Astrocyte (in vitro differentiated cells and primary cell): ENCODE results near the gene SAG. TPM values are rescaled to one million over a fixed set of nuclear protein-coding genes. Genes with fewer than 3 reads are reported as not detected.

Source experiments
- DNase-seq: peaks from one replicate; pipeline ENCODE4 v3.0.0-alpha.2; 2010; ENCODE audit warnings: low read depth
- FAIRE-seq: peaks from 2 replicates; lab custom pipeline; 2011; peaks lifted over from hg19 to GRCh38; lab: Jason Lieb, UNC
- H2AFZ ChIP-seq: 2 replicates; pipeline ENCODE4 v1.6.0; 2012; ENCODE audit warnings: low read depth, low read length, inconsistent platforms
- H3K27ac ChIP-seq: 2 replicates; pipeline ENCODE4 v1.5.1; 2011; ENCODE audit warnings: low read depth, low read length, inconsistent platforms
- H3K27me3 ChIP-seq: 2 replicates; pipeline ENCODE4 v1.6.0; 2011; ENCODE audit warnings: low read length, inconsistent platforms; ENCODE audit not compliant: insufficient read depth
- H3K36me3 ChIP-seq: 2 replicates; pipeline ENCODE4 v1.5.1; 2011; ENCODE audit warnings: low read length, inconsistent platforms; ENCODE audit not compliant: insufficient read depth
- H3K4me1 ChIP-seq: 2 replicates; pipeline ENCODE4 v1.5.1; 2011; ENCODE audit warnings: low read length, inconsistent platforms; ENCODE audit not compliant: insufficient read depth
- H3K4me2 ChIP-seq: 2 replicates; pipeline ENCODE4 v1.6.0; 2012; ENCODE audit warnings: low read length, inconsistent platforms
- H3K4me3 ChIP-seq: 2 replicates; pipeline ENCODE4 v1.5.1; 2011; ENCODE audit warnings: low read depth, mild to moderate bottlenecking, low read length, inconsistent platforms; ENCODE audit not compliant: insufficient read depth
- H3K79me2 ChIP-seq: 2 replicates; pipeline ENCODE4 v1.6.0; 2012; ENCODE audit warnings: mild to moderate bottlenecking, low read length, inconsistent platforms; ENCODE audit not compliant: insufficient read depth
- H3K9ac ChIP-seq: 2 replicates; pipeline ENCODE4 v1.6.0; 2012; ENCODE audit warnings: mild to moderate bottlenecking, low read length, inconsistent platforms
- H3K9me3 ChIP-seq: 2 replicates; pipeline ENCODE4 v1.5.1; 2012; ENCODE audit warnings: low read depth, mild to moderate bottlenecking, low read length, inconsistent platforms; ENCODE audit not compliant: insufficient read depth
- H4K20me1 ChIP-seq: 2 replicates; pipeline ENCODE4 v1.6.0; 2012; ENCODE audit warnings: low read length, inconsistent platforms; ENCODE audit not compliant: insufficient read depth
- H3K27ac Mint-ChIP-seq: one replicate; pipeline ENCODE4 v1.8.0; 2021; ENCODE audit warnings: mild to moderate bottlenecking, mixed read lengths; ENCODE audit not compliant: unreplicated experiment
- H3K27me3 Mint-ChIP-seq: one replicate; pipeline ENCODE4 v1.8.0; 2021; ENCODE audit warnings: low read depth, mixed read lengths; ENCODE audit not compliant: unreplicated experiment
- H3K36me3 Mint-ChIP-seq: one replicate; pipeline ENCODE4 v1.8.0; 2021; ENCODE audit warnings: low read depth, mixed read lengths; ENCODE audit not compliant: unreplicated experiment
- H3K4me1 Mint-ChIP-seq: one replicate; pipeline ENCODE4 v1.8.0; 2021; ENCODE audit warnings: low read depth, mixed read lengths; ENCODE audit not compliant: unreplicated experiment
- H3K4me3 Mint-ChIP-seq: one replicate; pipeline ENCODE4 v1.8.0; 2021; ENCODE audit warnings: mild to moderate bottlenecking, moderate library complexity, mixed read lengths; ENCODE audit not compliant: unreplicated experiment
- H3K9me3 Mint-ChIP-seq: one replicate; pipeline ENCODE4 v1.8.0; 2021; ENCODE audit warnings: mild to moderate bottlenecking, mixed read lengths; ENCODE audit not compliant: unreplicated experiment
- EZH2 ChIP-seq: IDR thresholded peaks from 2 replicates; pipeline ENCODE4 v1.6.1; 2012; ENCODE audit warnings: mild to moderate bottlenecking, low read length, inconsistent platforms; ENCODE audit not compliant: insufficient read depth
- total RNA-seq: library from RNA; stranded (reverse); gene quantifications from 2 replicates; pipeline ENCODE4 v1.2.1, GENCODE V29; 2021
- TF ChIP-seq, protein P1 (sequence below): IDR thresholded peaks from 2 replicates; pipeline ENCODE4 v1.5.1; 2011; ENCODE audit warnings: low read depth, mild to moderate bottlenecking, inconsistent platforms, low read length, moderate library complexity; ENCODE audit not compliant: insufficient read depth

Gene SAG
- total RNA-seq, 1 donor from 2014 or later, result not detected

DNA sequence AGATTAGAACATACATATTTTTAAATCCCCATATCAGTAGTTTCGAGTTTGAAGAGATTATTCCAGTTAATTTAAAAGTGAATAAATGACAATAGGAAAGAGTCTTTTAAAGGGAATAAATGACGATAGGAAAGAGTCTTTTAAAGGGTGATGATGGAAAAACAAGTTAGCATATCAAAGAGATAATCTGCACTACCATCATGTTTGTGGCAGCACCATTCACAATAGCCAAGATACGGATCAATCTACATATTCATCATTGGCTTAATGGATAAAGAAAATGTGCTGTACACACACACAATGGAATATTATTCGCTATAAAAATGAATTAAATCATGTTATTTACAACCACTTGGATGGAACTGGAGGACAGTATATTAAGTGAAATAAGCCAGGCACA is 41.1 kb upstream of the SAG start:
- Histone ChIP-seq H4K20me1 (peaks cover 43% of the 10 kb centered on the region), H3K4me3 (no peak overlapping the region), H2AFZ (no peak overlapping the region), H3K36me3 (peaks cover 64% of the 10 kb centered on the region), H3K9ac (no peak overlapping the region), H3K27ac (no peak overlapping the region), H3K27me3 (no peaks in the 10 kb centered on the region), H3K79me2 (peaks cover 10% of the 10 kb centered on the region), H3K9me3 (no peaks in the 10 kb centered on the region), H3K4me1 (no peaks in the 10 kb centered on the region), H3K4me2 (no peak overlapping the region)
- Mint-ChIP-seq H3K4me1 (no peaks in the 10 kb centered on the region), H3K27me3 (no peaks in the 10 kb centered on the region), H3K27ac (no peak overlapping the region), H3K4me3 (no peak overlapping the region), H3K9me3 (no peaks in the 10 kb centered on the region), H3K36me3 (peaks cover 23% of the 10 kb centered on the region)
- FAIRE-seq, result no peak
- no peak for DNase-seq
- TF ChIP-seq, protein P1, sequence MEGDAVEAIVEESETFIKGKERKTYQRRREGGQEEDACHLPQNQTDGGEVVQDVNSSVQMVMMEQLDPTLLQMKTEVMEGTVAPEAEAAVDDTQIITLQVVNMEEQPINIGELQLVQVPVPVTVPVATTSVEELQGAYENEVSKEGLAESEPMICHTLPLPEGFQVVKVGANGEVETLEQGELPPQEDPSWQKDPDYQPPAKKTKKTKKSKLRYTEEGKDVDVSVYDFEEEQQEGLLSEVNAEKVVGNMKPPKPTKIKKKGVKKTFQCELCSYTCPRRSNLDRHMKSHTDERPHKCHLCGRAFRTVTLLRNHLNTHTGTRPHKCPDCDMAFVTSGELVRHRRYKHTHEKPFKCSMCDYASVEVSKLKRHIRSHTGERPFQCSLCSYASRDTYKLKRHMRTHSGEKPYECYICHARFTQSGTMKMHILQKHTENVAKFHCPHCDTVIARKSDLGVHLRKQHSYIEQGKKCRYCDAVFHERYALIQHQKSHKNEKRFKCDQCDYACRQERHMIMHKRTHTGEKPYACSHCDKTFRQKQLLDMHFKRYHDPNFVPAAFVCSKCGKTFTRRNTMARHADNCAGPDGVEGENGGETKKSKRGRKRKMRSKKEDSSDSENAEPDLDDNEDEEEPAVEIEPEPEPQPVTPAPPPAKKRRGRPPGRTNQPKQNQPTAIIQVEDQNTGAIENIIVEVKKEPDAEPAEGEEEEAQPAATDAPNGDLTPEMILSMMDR, result no peak
- TF ChIP-seq EZH2, result no peak

DNA sequence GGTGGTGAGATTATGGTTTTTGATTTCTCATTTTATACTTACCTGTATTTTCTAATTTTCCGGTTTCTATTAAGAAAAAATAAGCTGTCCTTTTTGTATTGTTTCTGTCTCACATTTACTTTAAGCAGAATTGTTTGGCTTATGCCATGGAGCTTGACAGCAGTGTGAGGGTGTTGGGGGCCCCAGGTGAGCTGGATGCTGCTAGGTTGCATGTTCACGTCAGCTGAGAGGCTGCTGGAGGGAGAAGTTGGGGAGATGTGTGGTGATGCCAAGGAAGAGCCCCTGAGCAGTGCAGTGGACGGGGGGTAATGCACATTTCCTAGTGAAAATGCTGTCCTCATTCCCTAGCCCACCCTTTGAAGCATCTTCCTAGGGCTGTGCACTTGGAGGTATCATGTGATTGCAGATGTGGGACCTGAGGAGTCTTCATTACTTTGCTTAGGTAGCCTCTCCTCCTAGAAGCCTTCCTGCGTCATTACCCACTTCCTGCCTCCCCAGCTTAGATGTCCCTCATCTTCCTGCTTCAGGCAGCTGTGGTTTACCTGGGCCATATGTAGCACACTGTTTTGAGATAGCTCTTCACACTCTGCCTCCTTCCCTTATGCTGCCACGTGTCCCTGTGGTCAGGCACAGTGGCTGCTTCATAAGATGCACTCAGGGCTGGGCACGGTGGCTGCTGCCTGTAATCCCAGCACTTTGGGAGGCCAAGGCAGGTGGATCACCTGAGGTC is 39.9 kb upstream of the SAG start:
- TF ChIP-seq EZH2, result no peak
- TF ChIP-seq, protein P1, result no peak
- Histone ChIP-seq H3K36me3 (peaks cover 60% of the 10 kb centered on the region), H3K79me2 (peaks cover 3% of the 10 kb centered on the region), H3K27ac (no peak overlapping the region), H3K9ac (no peak overlapping the region), H3K27me3 (no peaks in the 10 kb centered on the region), H3K9me3 (no peaks in the 10 kb centered on the region), H4K20me1 (peaks cover 32% of the 10 kb centered on the region), H3K4me1 (no peaks in the 10 kb centered on the region), H3K4me3 (no peak overlapping the region), H3K4me2 (no peak overlapping the region), H2AFZ (no peak overlapping the region)
- DNase-seq (no peak), FAIRE-seq (no peak)
- Mint-ChIP-seq H3K4me3 (no peak overlapping the region), H3K9me3 (no peaks in the 10 kb centered on the region), H3K27ac (no peak overlapping the region), H3K36me3 (peaks cover 18% of the 10 kb centered on the region), H3K4me1 (no peaks in the 10 kb centered on the region), H3K27me3 (no peaks in the 10 kb centered on the region)

DNA sequence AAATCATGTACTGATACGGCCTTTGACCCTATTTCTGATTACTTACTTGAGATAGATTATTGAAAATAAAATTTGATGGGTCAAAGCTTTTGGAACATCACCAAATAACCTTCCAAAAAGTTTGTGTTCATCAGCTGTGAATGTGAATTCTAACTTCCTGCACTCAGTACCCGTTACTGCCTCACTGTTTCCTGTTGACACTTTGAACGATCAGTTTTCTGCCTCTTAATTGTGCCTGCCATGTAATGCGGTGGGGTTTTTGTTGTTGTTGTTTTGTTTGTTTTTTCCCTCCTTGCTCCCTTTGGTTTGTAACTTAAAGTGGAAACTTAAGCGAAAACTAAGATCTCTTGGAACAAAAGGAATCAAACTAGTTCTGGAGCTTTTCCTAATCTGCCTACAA is 37.2 kb upstream of the SAG start:
- H3K27me3 Mint-ChIP-seq, result no peaks in the 10 kb centered on the region

More for the DNA sequence above, 37.2 kb upstream of the SAG start:
- Histone ChIP-seq H3K4me3 (no peak overlapping the region), H3K9ac (no peak overlapping the region), H3K9me3 (no peaks in the 10 kb centered on the region), H3K27ac (no peak overlapping the region), H3K79me2 (peaks cover 3% of the 10 kb centered on the region), H3K27me3 (no peaks in the 10 kb centered on the region), H3K4me1 (no peaks in the 10 kb centered on the region), H4K20me1 (peaks cover 28% of the 10 kb centered on the region), H2AFZ (no peak overlapping the region), H3K36me3 (peaks cover 56% of the 10 kb centered on the region), H3K4me2 (no peak overlapping the region)
- FAIRE-seq (no peak), DNase-seq (no peak)
- Mint-ChIP-seq H3K36me3 (peaks cover 25% of the 10 kb centered on the region), H3K9me3 (no peaks in the 10 kb centered on the region), H3K27ac (no peak overlapping the region), H3K4me3 (no peak overlapping the region), H3K4me1 (no peaks in the 10 kb centered on the region)
- TF ChIP-seq EZH2, result no peak
- TF ChIP-seq, protein P1, result no peak
